Measurements from ENCODE around the gene SCCPDH.

GRCh38 chr1:246794048-246794827 is 70.0 kb downstream of the SCCPDH start:
- TF ChIP-seq, protein P1, sequence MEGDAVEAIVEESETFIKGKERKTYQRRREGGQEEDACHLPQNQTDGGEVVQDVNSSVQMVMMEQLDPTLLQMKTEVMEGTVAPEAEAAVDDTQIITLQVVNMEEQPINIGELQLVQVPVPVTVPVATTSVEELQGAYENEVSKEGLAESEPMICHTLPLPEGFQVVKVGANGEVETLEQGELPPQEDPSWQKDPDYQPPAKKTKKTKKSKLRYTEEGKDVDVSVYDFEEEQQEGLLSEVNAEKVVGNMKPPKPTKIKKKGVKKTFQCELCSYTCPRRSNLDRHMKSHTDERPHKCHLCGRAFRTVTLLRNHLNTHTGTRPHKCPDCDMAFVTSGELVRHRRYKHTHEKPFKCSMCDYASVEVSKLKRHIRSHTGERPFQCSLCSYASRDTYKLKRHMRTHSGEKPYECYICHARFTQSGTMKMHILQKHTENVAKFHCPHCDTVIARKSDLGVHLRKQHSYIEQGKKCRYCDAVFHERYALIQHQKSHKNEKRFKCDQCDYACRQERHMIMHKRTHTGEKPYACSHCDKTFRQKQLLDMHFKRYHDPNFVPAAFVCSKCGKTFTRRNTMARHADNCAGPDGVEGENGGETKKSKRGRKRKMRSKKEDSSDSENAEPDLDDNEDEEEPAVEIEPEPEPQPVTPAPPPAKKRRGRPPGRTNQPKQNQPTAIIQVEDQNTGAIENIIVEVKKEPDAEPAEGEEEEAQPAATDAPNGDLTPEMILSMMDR (IDR thresholded peaks at IDR 0.05 in 4 of 5, conservative IDR thresholded peaks at IDR 0.05 in 1 of 5) = no peak
- no peak for TF ChIP-seq POLR2A (IDR thresholded peaks at IDR 0.05)

All from gastrocnemius medialis (tissue), 4 donors.